Activated CD4-positive, alpha-beta T cell treated with anti-CD3 and anti-CD28 coated beads for 36 hours (primary cell): ENCODE results near the gene RPRML. TPM values are rescaled to one million over a fixed set of nuclear protein-coding genes. Genes with fewer than 3 reads are reported as not detected.

Experiments
- ATAC-seq: fragments of 200-7000 bp; cut with Tn5 transposase; one replicate; pipeline ENCODE4 v1.10.0; 2021; ENCODE audit warnings: mild to moderate bottlenecking, moderate library complexity
- CTCF ChIA-PET: fragments of 350-600 bp; sonication (Branson Sonifier 250); formaldehyde crosslinking; loops from one replicate; lab custom pipeline; 2021; ENCODE audit warnings: antibody characterized with exemption; lab: Charles Lee
- POLR2A ChIA-PET: fragments of 350-600 bp; sonication (Branson Sonifier 250); formaldehyde crosslinking; loops from one replicate; lab custom pipeline; 2021; ENCODE audit warnings: antibody characterized with exemption, inconsistent platforms; lab: Charles Lee
- DNase-seq: peaks from one replicate; pipeline ENCODE4 v3.0.0-alpha.2; 2020
- H3K27ac Mint-ChIP-seq: one replicate; pipeline ENCODE4 v1.8.0; 2021; ENCODE audit warnings: mixed read lengths
- H3K27me3 Mint-ChIP-seq: one replicate; pipeline ENCODE4 v1.8.0; 2021; ENCODE audit warnings: mixed read lengths
- H3K36me3 Mint-ChIP-seq: one replicate; pipeline ENCODE4 v1.8.0; 2021; ENCODE audit warnings: low read depth, mixed read lengths
- H3K4me1 Mint-ChIP-seq: one replicate; pipeline ENCODE4 v1.8.0; 2021; ENCODE audit warnings: mixed read lengths
- H3K4me3 Mint-ChIP-seq: one replicate; pipeline ENCODE4 v1.8.0; 2021; ENCODE audit warnings: mild to moderate bottlenecking, moderate library complexity, mixed read lengths
- H3K9me3 Mint-ChIP-seq: one replicate; pipeline ENCODE4 v1.8.0; 2021; ENCODE audit warnings: low read depth, mixed read lengths
- intact Hi-C, 2 experiments: fragments of 100-400 bp; cut with DNase I in 1 of 2; cut with micrococcal nuclease in 1 of 2; formaldehyde crosslinking; loops; one replicate each; pipeline versions ENCODE4 v1.14.2 to v1.15.1; 2022 to 2024; cut with DNase I, micrococcal nuclease
- total RNA-seq, 2 experiments: library from RNA; stranded (reverse); gene quantifications; one replicate each; pipeline ENCODE4 v1.2.3, GENCODE V29; 2021

Gene RPRML
- total RNA-seq, 2 experiments from 2014 or later = not detected

DNA sequence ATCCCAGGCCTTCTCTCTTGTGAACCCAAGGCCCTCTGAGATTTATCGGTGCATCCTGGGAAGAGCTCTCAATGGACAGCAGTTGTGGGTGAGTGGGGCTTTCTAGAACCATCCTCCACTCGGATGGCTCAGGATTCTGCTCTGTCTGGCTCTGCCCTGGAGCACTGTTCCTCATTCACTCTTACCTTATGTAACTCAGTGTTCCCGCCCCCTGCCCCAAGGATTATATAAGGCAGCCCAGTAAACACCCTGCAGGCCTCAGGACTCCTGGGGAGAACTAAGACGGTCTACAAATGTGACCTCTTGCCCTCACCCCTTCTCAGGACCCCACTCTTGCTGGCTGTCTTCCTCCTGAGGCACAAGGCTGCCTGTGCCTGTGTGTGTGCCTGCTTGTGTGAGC is 3.8 kb downstream of the RPRML start:
- no peak overlapping the region for H3K27ac Mint-ChIP-seq
- no peaks in the 10 kb centered on the region for H3K36me3 Mint-ChIP-seq
- ATAC-seq (no peak), DNase-seq (no peak)
- H3K4me3 Mint-ChIP-seq = no peak overlapping the region
- POLR2A ChIA-PET = interaction anchor here (0.7 kb wide), 1 partner anchor 243 kb away, joined by 3 read pairs; no protein-coding TSS in a partner anchor
- CTCF ChIA-PET = interaction anchor here (1.0 kb wide), 1 partner anchor 249 kb away, joined by 3 read pairs; no protein-coding TSS in a partner anchor
- H3K4me1 Mint-ChIP-seq = peaks cover 7% of the 10 kb centered on the region
- H3K9me3 Mint-ChIP-seq = no peaks in the 10 kb centered on the region
- intact Hi-C loops = no loop called here
- peaks cover 34% of the 10 kb centered on the region for H3K27me3 Mint-ChIP-seq

DNA sequence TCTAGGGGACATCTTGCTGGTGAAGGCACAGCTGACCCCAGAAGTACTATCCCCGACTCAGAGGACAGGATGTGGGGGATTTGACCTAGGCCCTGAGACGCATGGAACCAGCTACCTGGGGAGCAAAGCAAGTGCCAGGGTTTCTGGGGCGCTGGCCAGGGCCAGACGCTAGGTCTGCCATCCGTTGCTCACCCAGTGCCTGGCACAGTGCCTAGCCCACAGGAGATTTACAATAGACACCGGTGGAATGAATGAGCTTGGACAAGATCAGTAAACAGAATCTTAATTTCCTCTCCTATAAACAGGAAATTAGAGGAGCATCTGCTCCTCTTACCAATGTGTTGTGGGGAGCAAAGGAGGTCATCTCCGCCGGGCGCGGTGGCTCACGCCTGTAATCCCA is 5.0 kb downstream of the RPRML start:
- no peak overlapping the region for H3K27ac Mint-ChIP-seq
- intact Hi-C loops = no loop called here
- no peak overlapping the region for H3K4me3 Mint-ChIP-seq
- DNase-seq (no peak), ATAC-seq (no peak)
- peaks cover 5% of the 10 kb centered on the region for H3K4me1 Mint-ChIP-seq
- H3K36me3 Mint-ChIP-seq = no peaks in the 10 kb centered on the region
- no peaks in the 10 kb centered on the region for H3K9me3 Mint-ChIP-seq
- POLR2A ChIA-PET = no interaction called here
- CTCF ChIA-PET = interaction anchor here (1.0 to 1.1 kb wide), 2 partner anchors 8 to 248 kb away, joined by 3 read pairs; no protein-coding TSS in a partner anchor
- peaks cover 24% of the 10 kb centered on the region for H3K27me3 Mint-ChIP-seq

DNA sequence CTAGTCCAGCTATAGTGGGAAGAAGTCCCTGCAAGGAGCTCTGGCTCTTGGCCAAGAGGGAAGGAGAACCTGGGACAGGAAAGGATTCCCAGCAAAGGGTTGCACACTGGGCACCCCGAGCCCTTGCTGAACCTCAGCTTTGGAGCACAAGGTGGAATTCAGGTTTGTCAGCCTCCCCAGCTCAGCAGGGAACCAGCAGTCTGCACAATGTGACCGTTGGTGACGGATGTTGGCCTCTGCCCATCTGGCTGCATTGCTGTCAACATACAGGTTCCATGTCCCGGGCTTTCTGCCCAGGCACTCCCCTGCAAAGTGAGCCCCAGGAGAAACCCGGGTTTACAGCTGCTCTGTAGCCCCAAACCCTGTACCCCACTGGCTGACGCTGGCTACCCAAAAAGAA is 6.7 kb downstream of the RPRML start:
- DNase-seq = no peak
- ChIA-PET CTCF (interaction anchor here (0.5 to 0.7 kb wide), 2 partner anchors 14 to 924 kb away, joined by 3 to 4 read pairs; no protein-coding TSS in a partner anchor), POLR2A (no interaction called here)
- H3K4me1 Mint-ChIP-seq = no peaks in the 10 kb centered on the region
- intact Hi-C loops = no loop called here
- ATAC-seq = no peak
- peaks cover 13% of the 10 kb centered on the region for H3K27me3 Mint-ChIP-seq
- no peak overlapping the region for H3K4me3 Mint-ChIP-seq
- H3K27ac Mint-ChIP-seq = no peak overlapping the region
- no peaks in the 10 kb centered on the region for H3K9me3 Mint-ChIP-seq
- peaks cover 4% of the 10 kb centered on the region for H3K36me3 Mint-ChIP-seq

DNA sequence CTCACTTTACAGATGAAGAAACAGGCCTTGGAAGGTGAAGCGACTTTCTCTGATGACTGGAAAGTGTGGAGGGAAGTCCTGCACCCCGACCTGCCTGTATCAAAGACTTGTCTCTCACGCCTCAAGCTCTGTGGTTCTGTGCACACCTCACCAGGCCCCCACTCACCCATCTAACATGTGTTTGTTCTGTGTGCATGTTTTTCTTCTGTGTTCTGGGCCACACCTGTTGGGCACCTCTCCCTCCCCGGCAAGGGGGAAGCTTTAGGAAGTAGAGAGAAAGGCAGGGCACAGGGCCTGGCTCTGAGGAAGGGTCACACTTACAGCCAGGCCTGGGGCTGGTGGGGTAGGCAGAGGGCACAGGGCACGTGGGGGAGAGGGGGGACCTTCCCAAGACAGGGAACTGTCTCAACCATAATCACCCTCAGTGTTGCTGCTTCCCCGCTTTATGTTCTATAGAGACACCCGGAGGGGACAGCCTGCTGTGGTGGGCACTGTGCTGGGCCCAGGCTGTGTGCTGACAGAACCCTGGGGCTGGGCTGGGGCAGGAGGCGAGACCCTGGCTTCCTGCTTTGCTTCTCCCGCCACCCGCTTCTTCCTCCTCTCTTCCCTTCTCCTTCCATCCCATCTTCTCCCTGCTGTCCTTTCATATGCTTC is 7.3 kb downstream of the RPRML start:
- CTCF ChIA-PET = interaction anchor here (0.5 to 0.7 kb wide), 2 partner anchors 13 to 924 kb away, joined by 3 to 4 read pairs; no protein-coding TSS in a partner anchor
- Mint-ChIP-seq H3K4me1 (no peaks in the 10 kb centered on the region), H3K36me3 (peaks cover 4% of the 10 kb centered on the region), H3K27ac (no peak overlapping the region), H3K4me3 (no peak overlapping the region), H3K9me3 (no peaks in the 10 kb centered on the region), H3K27me3 (peaks cover 9% of the 10 kb centered on the region)
- POLR2A ChIA-PET = no interaction called here
- DNase-seq = no peak
- ATAC-seq = no peak
- intact Hi-C loops = no loop called here

DNA sequence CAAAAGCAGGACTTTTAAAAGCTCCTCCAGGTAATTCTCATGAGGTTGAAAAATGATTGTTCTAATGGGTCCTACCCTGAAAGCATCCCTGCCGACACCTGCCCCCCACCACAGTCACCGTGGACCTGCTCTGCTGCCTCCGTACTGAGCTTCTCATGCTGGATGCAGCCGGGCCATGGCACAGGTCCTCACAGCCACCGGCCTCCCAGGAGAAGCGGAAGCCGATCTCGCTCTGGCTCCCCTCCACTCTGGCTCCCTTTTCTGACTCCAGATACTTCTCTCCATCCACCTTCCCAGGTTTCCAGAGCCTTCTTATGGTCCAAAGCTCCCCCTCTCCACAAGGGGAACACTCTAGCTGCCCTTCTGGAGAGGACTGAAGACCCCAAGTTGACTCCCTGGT is 10.2 kb downstream of the RPRML start:
- intact Hi-C loops = no loop called here
- CTCF ChIA-PET = interaction anchor here (0.6 to 1.2 kb wide), 3 partner anchors 29 to 130 kb away, joined by 3 read pairs; no protein-coding TSS in a partner anchor
- peaks cover 6% of the 10 kb centered on the region for H3K27me3 Mint-ChIP-seq

DNA sequence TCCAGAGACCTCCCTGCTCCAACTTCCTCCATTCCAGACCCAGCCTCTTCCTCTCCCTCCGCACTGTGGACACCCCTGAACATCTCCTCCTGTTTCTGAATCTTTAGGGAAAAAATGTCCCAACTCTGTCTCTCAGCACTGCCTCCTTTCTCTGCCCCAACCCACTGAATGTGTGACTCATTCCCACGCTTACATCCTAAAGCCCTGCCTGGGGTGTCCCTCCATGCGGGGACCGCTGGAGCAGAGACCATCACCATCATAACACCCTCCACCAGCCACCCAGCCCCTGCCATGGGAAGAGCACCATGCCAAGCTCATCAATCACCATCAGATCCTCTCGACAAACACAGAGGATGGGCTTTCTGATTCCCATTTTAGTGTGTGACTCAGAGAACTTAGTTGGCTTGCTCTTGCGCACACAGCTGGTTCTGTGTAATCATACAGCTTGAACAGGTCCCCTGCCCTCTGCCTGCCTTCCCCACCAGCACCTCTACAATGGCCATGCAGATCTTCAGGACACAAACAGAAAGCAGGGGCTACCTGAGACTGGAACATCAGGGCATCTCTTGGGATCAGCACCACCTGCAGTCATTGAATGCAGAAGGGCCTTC is 10.7 kb downstream of the RPRML start:
- intact Hi-C loops = no loop called here
- ChIA-PET CTCF (interaction anchor here (0.6 to 0.7 kb wide), 2 partner anchors 33 to 129 kb away, joined by 3 read pairs; no protein-coding TSS in a partner anchor), POLR2A (no interaction called here)
- DNase-seq (no peak), ATAC-seq (no peak)
- Mint-ChIP-seq H3K9me3 (no peaks in the 10 kb centered on the region), H3K36me3 (peaks cover 4% of the 10 kb centered on the region), H3K27ac (no peak overlapping the region), H3K27me3 (peaks cover 6% of the 10 kb centered on the region), H3K4me3 (no peak overlapping the region), H3K4me1 (no peaks in the 10 kb centered on the region)

More for the DNA sequence above, 10.2 kb downstream of the RPRML start:
- no peaks in the 10 kb centered on the region for H3K9me3 Mint-ChIP-seq
- no peak overlapping the region for H3K4me3 Mint-ChIP-seq
- H3K27ac Mint-ChIP-seq = no peak overlapping the region
- H3K4me1 Mint-ChIP-seq = no peaks in the 10 kb centered on the region
- ATAC-seq (no peak), DNase-seq (no peak)
- H3K36me3 Mint-ChIP-seq = peaks cover 4% of the 10 kb centered on the region
- POLR2A ChIA-PET = no interaction called here

DNA sequence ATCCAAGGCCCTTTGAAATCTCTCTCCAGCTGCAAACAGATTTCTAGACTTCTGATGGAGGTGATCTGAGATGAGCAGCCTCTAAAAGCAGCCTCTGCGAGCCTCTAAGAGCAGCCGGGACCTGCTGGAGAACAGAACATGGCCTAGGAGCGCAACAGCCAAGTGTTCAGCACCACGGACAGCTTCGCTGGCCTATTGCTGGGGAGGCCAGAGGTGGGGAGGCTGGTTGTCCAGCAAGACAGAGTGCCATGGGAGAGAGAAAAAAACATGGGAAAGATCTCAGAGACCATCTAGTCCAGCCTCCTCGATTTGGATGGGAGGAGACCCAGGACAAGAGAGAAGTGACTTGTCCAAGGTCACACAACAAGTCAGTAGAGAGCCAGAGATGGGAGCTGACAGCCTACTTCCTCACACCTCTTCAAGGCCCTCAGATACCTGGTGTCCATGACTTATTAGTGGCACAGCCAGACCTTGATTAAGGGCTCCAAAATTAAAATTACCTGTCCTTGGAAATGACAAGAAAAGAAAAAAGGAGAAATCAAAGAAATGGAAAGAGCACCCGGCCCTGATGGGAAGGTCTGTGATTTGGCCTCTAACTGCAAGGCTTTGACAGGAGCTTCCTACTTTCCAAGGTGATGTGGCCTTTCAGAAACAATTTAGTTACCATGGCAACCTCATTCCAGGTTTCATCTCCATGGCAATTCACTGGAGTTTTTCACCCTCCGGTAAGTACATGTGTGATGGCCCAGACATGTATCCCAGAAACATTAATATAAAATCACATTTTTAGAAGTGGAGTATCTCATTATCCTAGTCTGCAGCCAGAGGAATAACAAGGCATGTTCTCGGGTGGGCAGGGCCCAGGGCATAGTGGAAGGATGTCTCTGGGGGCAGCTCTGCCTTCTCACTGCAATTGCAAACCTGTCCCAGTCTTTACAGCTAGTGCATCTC is 14.5 kb downstream of the RPRML start:
- Mint-ChIP-seq H3K27ac (no peak overlapping the region), H3K27me3 (peaks cover 6% of the 10 kb centered on the region), H3K4me1 (peaks cover 4% of the 10 kb centered on the region), H3K36me3 (peaks cover 4% of the 10 kb centered on the region), H3K9me3 (no peaks in the 10 kb centered on the region), H3K4me3 (no peak overlapping the region)
- CTCF ChIA-PET = no interaction called here
- ATAC-seq = no peak
- POLR2A ChIA-PET = no interaction called here
- DNase-seq = peak; percentile 31
- intact Hi-C loops = no loop called here

DNA sequence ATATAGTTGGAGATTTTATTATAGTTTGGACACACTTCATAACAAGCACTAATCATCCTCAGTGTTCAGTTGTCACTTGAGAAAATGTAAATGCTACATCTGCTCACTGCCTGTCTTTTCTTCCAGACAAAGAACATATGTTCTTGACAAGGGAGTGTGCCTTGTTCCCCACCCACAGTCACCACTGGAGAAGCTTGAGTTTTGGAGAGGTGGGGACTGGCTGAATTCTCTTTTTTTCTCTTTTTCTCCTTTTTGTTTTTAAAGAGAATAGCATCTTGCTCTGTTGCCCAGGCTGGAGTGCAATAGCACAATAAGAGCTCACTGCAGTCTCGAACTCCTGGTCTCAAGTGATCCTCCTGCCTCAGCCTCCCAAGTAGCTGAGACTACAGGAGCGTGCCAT is 15.5 kb downstream of the RPRML start:
- no peak for ATAC-seq
- Mint-ChIP-seq H3K27ac (no peak overlapping the region), H3K27me3 (peaks cover 6% of the 10 kb centered on the region), H3K9me3 (no peaks in the 10 kb centered on the region), H3K4me3 (no peak overlapping the region), H3K4me1 (peaks cover 4% of the 10 kb centered on the region), H3K36me3 (peaks cover 4% of the 10 kb centered on the region)
- POLR2A ChIA-PET = no interaction called here
- CTCF ChIA-PET = interaction anchor here (0.6 kb wide), 1 partner anchor 23 kb away, joined by 4 read pairs; no protein-coding TSS in a partner anchor
- intact Hi-C loops = no loop called here
- DNase-seq = no peak

DNA sequence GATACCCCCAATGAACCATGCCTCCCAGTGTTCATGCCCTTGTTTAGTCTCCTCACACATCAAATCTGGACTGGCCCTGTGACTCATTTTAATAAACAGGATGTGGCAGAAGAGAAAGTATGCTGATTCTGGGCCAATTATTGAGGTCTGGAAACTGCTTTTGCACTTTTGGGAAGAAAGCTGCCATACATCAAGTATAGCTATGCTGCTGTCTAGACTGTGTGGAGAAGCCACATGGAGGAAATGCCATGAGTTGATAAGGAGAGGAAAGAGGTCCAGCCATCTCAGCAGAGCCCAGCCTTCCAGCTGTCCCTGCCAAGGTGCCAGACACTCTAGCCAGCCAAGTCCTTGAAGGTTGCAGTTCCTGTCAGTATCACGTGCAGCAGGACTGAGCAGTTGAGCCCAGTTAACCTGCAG is 16.7 kb downstream of the RPRML start:
- DNase-seq = no peak
- H3K36me3 Mint-ChIP-seq = no peaks in the 10 kb centered on the region
- ATAC-seq = peak; percentile 49
- no peak overlapping the region for H3K27ac Mint-ChIP-seq
- H3K4me1 Mint-ChIP-seq = peaks cover 4% of the 10 kb centered on the region
- CTCF ChIA-PET = no interaction called here
- H3K27me3 Mint-ChIP-seq = peaks cover 6% of the 10 kb centered on the region
- intact Hi-C loops = no loop called here
- H3K4me3 Mint-ChIP-seq = no peak overlapping the region
- POLR2A ChIA-PET = interaction anchor here (0.6 kb wide), 1 partner anchor 1747 kb away, joined by 4 read pairs; no protein-coding TSS in a partner anchor
- H3K9me3 Mint-ChIP-seq = no peaks in the 10 kb centered on the region

DNA sequence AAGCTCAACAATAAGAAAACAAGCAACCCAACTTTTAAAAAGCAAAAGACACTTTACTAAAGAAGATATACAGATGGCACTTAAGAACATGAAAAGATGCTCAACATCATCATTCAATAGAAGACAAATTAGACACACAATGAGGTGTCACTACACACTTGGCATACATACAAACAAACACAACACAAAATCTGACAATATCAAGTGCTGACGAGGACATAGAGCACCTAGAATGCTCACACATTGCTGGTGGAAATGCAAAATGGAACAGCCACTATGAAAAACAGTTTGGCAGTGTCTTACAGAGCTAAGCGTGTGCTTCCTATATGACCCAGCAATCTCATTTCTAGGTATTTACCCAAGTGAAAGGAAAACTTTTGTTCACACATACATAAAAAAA is 18.9 kb downstream of the RPRML start:
- POLR2A ChIA-PET = no interaction called here
- CTCF ChIA-PET = no interaction called here
- ATAC-seq (no peak), DNase-seq (no peak)
- no peak overlapping the region for H3K4me3 Mint-ChIP-seq
- no peak overlapping the region for H3K27ac Mint-ChIP-seq
- peaks cover 4% of the 10 kb centered on the region for H3K4me1 Mint-ChIP-seq
- H3K9me3 Mint-ChIP-seq = no peaks in the 10 kb centered on the region
- peaks cover 2% of the 10 kb centered on the region for H3K27me3 Mint-ChIP-seq
- intact Hi-C loops = no loop called here
- peaks cover 7% of the 10 kb centered on the region for H3K36me3 Mint-ChIP-seq

DNA sequence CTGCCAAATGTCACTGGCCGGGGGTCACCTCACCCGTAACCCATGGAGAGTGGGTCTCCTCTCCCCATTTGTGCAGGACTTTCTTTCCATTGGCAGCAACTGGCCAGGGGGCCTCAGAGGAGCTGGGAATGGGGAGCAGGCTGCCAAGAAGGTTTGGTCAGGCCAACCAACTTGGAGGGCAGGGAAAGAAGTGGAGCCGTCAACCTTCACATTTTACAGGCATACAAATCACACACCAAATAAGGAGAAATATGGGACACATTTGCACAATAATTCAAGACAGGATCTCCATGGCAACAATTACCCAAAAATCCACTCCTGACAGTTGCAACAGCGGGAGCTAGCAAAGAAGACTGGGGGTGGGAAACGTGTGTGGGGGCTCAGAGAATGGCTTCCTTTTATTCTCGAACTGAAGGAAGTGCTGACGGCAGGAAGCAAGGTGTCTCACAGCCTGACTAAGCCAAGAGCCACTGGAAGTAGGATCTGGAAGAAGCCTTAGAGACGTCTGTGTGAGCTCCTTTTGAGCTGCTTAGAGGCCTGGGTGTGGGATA is 20.9 kb downstream of the RPRML start:
- no peaks in the 10 kb centered on the region for H3K27me3 Mint-ChIP-seq
- intact Hi-C loops = no loop called here
- H3K27ac Mint-ChIP-seq = no peak overlapping the region
- ChIA-PET CTCF (interaction anchor here (0.6 kb wide), 1 partner anchor 9 kb away, joined by 3 read pairs; no protein-coding TSS in a partner anchor), POLR2A (no interaction called here)
- DNase-seq (no peak), ATAC-seq (no peak)
- peaks cover 7% of the 10 kb centered on the region for H3K36me3 Mint-ChIP-seq
- H3K4me3 Mint-ChIP-seq = no peak overlapping the region
- no peaks in the 10 kb centered on the region for H3K9me3 Mint-ChIP-seq
- peaks cover 4% of the 10 kb centered on the region for H3K4me1 Mint-ChIP-seq
